Smooth muscle cell (in vitro differentiated cells): ENCODE data around the gene OAS1. TPM values are rescaled to one million over a fixed set of nuclear protein-coding genes. Genes with fewer than 3 reads are reported as not detected.

Source experiments
- DNase-seq: peaks from one replicate; lab custom pipeline; 2025; ENCODE audit not compliant: unreplicated experiment; lab: John Stamatoyannopoulos, UW
- H2AFZ ChIP-seq: fragments of 200-600 bp; sonication (generic); 2 replicates; pipeline ENCODE4 v1.6.0; 2016; ENCODE audit warnings: antibody characterized with exemption, low read depth, mild to moderate bottlenecking
- H3F3A ChIP-seq: fragments of 200-600 bp; sonication (generic); 2 replicates; pipeline ENCODE4 v1.6.0; 2017; ENCODE audit warnings: antibody characterized with exemption, low read depth
- H3K27ac ChIP-seq: fragments of 200-600 bp; sonication (generic); 2 replicates; pipeline ENCODE4 v1.5.1; 2016; ENCODE audit warnings: low read depth, mild to moderate bottlenecking
- H3K27me3 ChIP-seq: fragments of 200-600 bp; sonication (generic); 2 replicates; pipeline ENCODE4 v1.6.1; 2016; ENCODE audit warnings: low read depth, mild to moderate bottlenecking
- H3K36me3 ChIP-seq: fragments of 200-600 bp; sonication (generic); 2 replicates; pipeline ENCODE4 v1.5.1; 2016; ENCODE audit warnings: low read depth
- H3K4me1 ChIP-seq: fragments of 200-600 bp; sonication (generic); 2 replicates; pipeline ENCODE4 v1.5.1; 2016; ENCODE audit warnings: low read depth
- H3K4me2 ChIP-seq: fragments of 200-600 bp; sonication (generic); 2 replicates; pipeline ENCODE4 v1.6.0; 2016; ENCODE audit warnings: mild to moderate bottlenecking
- H3K4me3 ChIP-seq: fragments of 200-600 bp; sonication (generic); 2 replicates; pipeline ENCODE4 v1.5.1; 2016; ENCODE audit warnings: mild to moderate bottlenecking
- H3K79me2 ChIP-seq: fragments of 200-600 bp; sonication (generic); 2 replicates; pipeline ENCODE4 v1.6.0; 2016; ENCODE audit warnings: low read depth, mild to moderate bottlenecking
- H3K9ac ChIP-seq: fragments of 200-600 bp; sonication (generic); 2 replicates; pipeline ENCODE4 v1.6.0; 2016; ENCODE audit warnings: low read depth
- H3K9me3 ChIP-seq: fragments of 200-600 bp; sonication (generic); replicated peaks from 2 replicates; pipeline ENCODE4 v1.5.1; 2016; ENCODE audit warnings: low read depth
- H4K20me1 ChIP-seq: fragments of 200-600 bp; sonication (generic); 2 replicates; pipeline ENCODE4 v1.6.0; 2016; ENCODE audit warnings: low read depth
- whole genome bisulfite sequencing: methylation state at CpG from one replicate; pipeline ENCODE4 v1.1.7; 2016; ENCODE audit warnings: low lambda C conversion rate; 5-methylcytosine and 5-hydroxymethylcytosine counted together
- polyA plus RNA-seq: library from polyadenylated mRNA; unstranded; fragments of >200 nt; fragmentation: Nextera tagmentation; extraction: Ambion mirVana; gene quantifications from 2 replicates; pipeline ENCODE4 v1.2.1, GENCODE V29; 2016
- total RNA-seq: library from RNA; depleted of rRNA; stranded (reverse); fragments of >200 nt; gene quantifications from 2 replicates; pipeline ENCODE4 v1.2.3, GENCODE V29; 2014
- TF ChIP-seq, protein P1 (sequence below): fragments of 200-600 bp; sonication (generic); IDR thresholded peaks from 2 replicates; pipeline ENCODE4 v1.5.1; 2017; ENCODE audit warnings: borderline replicate concordance, mild to moderate bottlenecking, antibody characterized with exemption; ENCODE audit not compliant: insufficient read depth, poor library complexity, severe bottlenecking

The OAS1 gene
- total and polyA plus RNA-seq, 2 experiments from 2014 or later = 0.27 TPM; not detected in 1

DNA sequence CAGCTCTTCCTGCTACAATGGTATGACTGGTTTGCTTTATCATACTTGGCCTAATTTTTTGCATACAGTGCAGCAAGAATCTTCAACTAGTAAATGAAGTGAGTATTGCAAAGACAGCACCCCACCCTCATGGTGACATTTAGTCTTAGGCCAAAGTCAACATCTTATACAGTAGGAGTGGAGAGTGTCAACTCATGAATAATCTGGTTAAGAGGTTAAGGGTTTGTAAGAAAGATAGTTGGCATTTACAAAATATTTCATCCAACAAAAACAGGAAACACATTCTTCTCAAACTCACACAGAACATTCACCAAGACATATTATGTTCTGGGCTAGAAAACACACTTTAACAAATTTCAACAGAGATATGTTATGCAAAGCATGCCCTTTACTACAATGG lies 2.2 kb upstream of the OAS1 start:
- H3K4me2 ChIP-seq = no peak overlapping the region
- H3K9me3 ChIP-seq = no peaks in the 10 kb centered on the region
- no peak overlapping the region for H3K27ac ChIP-seq
- no peak overlapping the region for H2AFZ ChIP-seq
- H3K27me3 ChIP-seq = no peaks in the 10 kb centered on the region
- no peaks in the 10 kb centered on the region for H3K4me1 ChIP-seq
- TF ChIP-seq, protein P1, sequence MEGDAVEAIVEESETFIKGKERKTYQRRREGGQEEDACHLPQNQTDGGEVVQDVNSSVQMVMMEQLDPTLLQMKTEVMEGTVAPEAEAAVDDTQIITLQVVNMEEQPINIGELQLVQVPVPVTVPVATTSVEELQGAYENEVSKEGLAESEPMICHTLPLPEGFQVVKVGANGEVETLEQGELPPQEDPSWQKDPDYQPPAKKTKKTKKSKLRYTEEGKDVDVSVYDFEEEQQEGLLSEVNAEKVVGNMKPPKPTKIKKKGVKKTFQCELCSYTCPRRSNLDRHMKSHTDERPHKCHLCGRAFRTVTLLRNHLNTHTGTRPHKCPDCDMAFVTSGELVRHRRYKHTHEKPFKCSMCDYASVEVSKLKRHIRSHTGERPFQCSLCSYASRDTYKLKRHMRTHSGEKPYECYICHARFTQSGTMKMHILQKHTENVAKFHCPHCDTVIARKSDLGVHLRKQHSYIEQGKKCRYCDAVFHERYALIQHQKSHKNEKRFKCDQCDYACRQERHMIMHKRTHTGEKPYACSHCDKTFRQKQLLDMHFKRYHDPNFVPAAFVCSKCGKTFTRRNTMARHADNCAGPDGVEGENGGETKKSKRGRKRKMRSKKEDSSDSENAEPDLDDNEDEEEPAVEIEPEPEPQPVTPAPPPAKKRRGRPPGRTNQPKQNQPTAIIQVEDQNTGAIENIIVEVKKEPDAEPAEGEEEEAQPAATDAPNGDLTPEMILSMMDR = no peak
- no peaks in the 10 kb centered on the region for H4K20me1 ChIP-seq
- no peaks in the 10 kb centered on the region for H3K79me2 ChIP-seq
- no peak overlapping the region for H3K9ac ChIP-seq
- no peak overlapping the region for H3K4me3 ChIP-seq
- H3F3A ChIP-seq = no peaks in the 10 kb centered on the region
- H3K36me3 ChIP-seq = no peaks in the 10 kb centered on the region
- no peak for DNase-seq

DNA sequence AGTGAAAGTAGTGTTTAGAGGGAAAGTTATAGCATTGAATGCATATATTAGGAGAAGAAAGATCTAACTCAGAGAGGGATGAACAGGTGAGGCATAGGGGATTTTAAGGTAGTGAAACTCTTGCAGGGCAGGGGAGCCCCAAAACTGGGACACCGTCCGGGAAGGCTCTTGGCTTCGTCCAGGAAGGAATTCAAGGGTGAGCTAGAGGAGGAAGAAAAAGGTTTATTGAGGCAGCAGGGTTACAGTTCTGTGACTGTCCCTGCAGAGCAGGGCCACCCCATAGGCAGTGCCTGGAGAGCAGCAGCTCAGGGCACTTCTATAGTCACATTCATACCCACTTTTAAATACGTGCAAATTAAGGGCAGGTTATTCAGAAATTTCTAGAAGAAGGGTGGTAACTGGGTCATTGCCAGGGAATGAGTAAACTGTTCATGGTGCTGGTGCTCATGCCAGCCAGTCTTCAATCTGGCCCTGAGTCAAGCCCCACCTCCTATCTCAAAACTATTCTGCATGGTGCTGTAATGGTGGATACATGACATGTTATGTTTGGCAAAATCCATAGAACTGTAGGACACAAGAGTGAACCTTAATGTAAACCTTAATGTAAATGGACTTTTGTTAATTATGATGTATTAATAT lies 1.2 kb upstream of the OAS1 start:
- H4K20me1 ChIP-seq = no peaks in the 10 kb centered on the region
- no peaks in the 10 kb centered on the region for H3K27me3 ChIP-seq
- H3K36me3 ChIP-seq = no peaks in the 10 kb centered on the region
- 89% methylated on average over 4 of the region's 4 CpGs for WGBS
- DNase-seq = no peak
- no peak overlapping the region for H3K27ac ChIP-seq
- H3K4me1 ChIP-seq = no peaks in the 10 kb centered on the region
- TF ChIP-seq, protein P1 = no peak
- no peak overlapping the region for H3K4me3 ChIP-seq
- no peaks in the 10 kb centered on the region for H3K9me3 ChIP-seq
- H3K9ac ChIP-seq = no peak overlapping the region
- H2AFZ ChIP-seq = no peak overlapping the region
- no peaks in the 10 kb centered on the region for H3K79me2 ChIP-seq
- no peak overlapping the region for H3K4me2 ChIP-seq
- H3F3A ChIP-seq = no peaks in the 10 kb centered on the region

DNA sequence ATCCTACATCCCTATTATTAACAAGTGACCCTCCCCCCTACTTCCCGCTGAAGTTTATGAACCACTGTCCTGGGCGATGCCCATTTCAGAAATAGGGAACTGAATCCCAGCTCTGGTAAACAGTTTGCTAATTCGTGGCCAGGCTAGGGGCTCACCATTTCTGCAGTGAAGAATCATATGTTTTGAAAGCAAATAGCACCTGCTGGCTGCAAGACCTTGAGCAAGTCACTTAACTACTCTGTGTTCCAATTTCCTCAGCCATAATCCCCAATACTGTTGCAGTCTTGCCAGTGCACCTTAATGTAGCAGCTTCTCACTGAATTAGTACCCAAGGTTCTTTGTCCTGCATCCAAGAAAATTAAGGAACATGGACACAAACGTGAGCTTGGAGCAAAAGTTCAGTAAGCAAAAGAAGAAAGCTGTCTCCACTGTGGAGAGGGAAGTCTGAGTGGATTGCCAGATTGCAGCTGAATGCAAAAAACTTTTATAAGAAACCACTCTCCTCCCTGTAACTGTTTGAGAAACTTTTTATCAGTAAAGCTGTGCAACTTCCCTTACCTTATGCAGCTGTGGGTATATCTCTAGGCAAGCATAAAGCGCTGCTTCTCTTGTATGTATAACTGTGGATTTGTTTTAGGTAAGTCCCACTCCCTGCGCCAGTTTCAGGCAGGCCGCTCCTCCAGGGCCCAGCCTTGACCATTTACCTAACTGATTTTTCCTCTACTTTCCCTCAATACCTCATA lies 824 bp downstream of the OAS1 start:
- WGBS = 91% methylated on average over 7 of the region's 7 CpGs
- Histone ChIP-seq H3K79me2 (no peaks in the 10 kb centered on the region), H4K20me1 (no peaks in the 10 kb centered on the region), H3F3A (no peaks in the 10 kb centered on the region), H3K4me2 (no peak overlapping the region), H3K4me1 (no peaks in the 10 kb centered on the region), H3K27ac (no peak overlapping the region), H3K9me3 (no peaks in the 10 kb centered on the region), H3K4me3 (peak overlapping the region; percentile 41), H3K36me3 (no peaks in the 10 kb centered on the region), H3K9ac (no peak overlapping the region), H2AFZ (no peak overlapping the region), H3K27me3 (no peaks in the 10 kb centered on the region)
- no peak for DNase-seq
- TF ChIP-seq, protein P1 = no peak
